NB4 (cell line): ENCODE results near the gene CNTNAP2.

Source experiments
- DNase-seq: peaks from one replicate; pipeline ENCODE4 v3.0.0; 2010; ENCODE audit warnings: low read depth
- H3K4me3 ChIP-seq: one replicate; pipeline ENCODE4 v1.5.1; 2011; ENCODE audit warnings: mild to moderate bottlenecking, low read depth, low read length, moderate library complexity
- MYC ChIP-seq: IDR thresholded peaks from 2 replicates; pipeline ENCODE4 v1.6.1; 2011; ENCODE audit warnings: low read depth, low read length
- POLR2A ChIP-seq: IDR thresholded peaks from 2 replicates; pipeline ENCODE4 v1.6.1; 2011; ENCODE audit warnings: mild to moderate bottlenecking; ENCODE audit not compliant: insufficient read length; ENCODE audit errors: extremely low read depth
- TF ChIP-seq, protein P1 (sequence below): IDR thresholded peaks from 2 replicates; pipeline ENCODE4 v1.6.1; 2011; ENCODE audit warnings: low read depth, low read length
- TF ChIP-seq, protein P2 (sequence below): IDR thresholded peaks from one replicate; pipeline ENCODE4 v1.5.1; 2012; ENCODE audit warnings: low read depth, low read length

Gene CNTNAP2

DNA sequence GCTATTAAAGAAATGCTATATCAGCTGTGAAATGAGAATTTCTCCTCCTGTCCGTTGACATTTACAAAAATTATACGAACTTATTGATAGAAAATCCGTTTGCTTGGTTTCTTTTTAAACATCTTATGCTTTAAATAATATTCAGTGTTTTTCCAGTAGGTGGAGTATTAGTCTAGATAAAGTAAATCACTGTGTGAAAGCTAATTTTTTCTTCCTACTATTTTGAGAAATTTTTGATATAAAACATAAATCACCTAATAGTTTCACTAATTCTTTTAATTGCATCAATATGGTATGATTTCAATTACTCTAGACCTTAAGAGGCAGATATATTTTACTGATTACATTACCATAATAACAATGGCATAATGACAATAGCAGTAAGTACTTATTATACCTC is 2138.7 kb downstream of the CNTNAP2 start:
- no peak for DNase-seq
- TF ChIP-seq, protein P1, sequence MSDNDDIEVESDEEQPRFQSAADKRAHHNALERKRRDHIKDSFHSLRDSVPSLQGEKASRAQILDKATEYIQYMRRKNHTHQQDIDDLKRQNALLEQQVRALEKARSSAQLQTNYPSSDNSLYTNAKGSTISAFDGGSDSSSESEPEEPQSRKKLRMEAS = no peak
- TF ChIP-seq POLR2A (no peak), MYC (no peak)
- TF ChIP-seq, protein P2, sequence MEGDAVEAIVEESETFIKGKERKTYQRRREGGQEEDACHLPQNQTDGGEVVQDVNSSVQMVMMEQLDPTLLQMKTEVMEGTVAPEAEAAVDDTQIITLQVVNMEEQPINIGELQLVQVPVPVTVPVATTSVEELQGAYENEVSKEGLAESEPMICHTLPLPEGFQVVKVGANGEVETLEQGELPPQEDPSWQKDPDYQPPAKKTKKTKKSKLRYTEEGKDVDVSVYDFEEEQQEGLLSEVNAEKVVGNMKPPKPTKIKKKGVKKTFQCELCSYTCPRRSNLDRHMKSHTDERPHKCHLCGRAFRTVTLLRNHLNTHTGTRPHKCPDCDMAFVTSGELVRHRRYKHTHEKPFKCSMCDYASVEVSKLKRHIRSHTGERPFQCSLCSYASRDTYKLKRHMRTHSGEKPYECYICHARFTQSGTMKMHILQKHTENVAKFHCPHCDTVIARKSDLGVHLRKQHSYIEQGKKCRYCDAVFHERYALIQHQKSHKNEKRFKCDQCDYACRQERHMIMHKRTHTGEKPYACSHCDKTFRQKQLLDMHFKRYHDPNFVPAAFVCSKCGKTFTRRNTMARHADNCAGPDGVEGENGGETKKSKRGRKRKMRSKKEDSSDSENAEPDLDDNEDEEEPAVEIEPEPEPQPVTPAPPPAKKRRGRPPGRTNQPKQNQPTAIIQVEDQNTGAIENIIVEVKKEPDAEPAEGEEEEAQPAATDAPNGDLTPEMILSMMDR = no peak
- no peak overlapping the region for H3K4me3 ChIP-seq

DNA sequence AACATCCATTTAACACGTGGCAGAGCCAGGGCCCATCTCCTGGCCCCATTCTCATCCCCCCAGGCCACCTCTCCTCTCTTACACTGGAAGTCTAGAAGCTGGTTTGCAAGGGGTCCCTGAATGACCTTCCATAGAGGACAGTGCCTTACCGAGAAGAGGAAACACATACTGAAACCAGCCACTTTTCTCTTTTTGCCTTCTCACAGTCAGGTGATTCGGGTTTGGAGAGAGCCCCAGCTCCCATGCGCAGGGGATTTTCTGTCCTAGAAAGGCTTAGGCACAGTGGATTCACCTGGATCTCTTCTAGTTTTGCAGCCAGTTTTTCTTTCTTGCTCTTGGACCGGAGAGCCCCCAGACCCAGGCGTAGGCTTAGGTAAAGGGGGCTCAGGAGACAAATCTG is 2139.8 kb downstream of the CNTNAP2 start:
- TF ChIP-seq, protein P2 = no peak
- TF ChIP-seq MYC (no peak), POLR2A (no peak)
- TF ChIP-seq, protein P1 = no peak
- H3K4me3 ChIP-seq = no peak overlapping the region
- DNase-seq = no peak

DNA sequence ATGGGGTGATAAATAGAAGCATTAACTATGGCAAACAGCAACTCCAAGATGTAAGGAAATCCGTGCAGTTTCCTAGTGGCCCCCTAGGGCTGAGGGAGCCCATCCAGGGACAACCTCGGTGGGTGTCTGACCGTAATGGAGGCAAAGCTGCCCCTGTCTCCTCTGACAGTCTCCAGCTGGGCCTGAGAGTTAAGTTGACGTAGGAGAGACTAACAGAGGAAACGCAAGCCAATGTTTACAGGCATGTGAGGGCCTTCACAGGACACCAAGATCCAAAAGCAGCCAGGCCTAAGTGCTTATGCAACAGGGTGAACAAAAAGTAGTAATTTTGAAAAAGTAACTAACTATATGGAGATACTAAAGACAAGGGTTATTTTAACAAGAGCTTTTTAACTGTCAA is 2144.0 kb downstream of the CNTNAP2 start:
- TF ChIP-seq MYC (no peak), POLR2A (no peak)
- TF ChIP-seq, protein P1 = no peak
- TF ChIP-seq, protein P2 = no peak
- DNase-seq = no peak
- H3K4me3 ChIP-seq = no peak overlapping the region

DNA sequence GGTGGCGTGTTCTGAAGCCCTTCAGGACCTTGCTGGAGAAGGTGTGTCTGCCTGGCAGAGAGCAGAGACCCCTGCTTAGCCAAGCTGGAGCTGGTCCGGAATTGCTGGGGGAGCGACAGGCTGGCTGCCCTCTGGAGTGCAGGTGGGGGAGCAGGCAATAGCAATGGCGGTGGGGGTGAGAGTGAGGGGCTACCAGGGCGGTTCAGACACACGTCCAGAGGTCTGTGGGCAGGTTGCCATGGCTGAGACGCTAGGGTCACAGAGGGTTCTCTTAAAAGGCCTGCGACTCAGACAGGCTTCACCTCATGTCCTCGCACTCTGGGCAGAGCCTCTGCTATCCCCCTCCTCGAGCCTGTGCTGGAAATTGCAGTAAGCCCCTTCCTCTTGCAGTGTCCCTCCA is 2144.9 kb downstream of the CNTNAP2 start:
- H3K4me3 ChIP-seq = no peak overlapping the region
- no peak for DNase-seq
- TF ChIP-seq POLR2A (no peak), MYC (no peak)
- TF ChIP-seq, protein P1 = no peak
- TF ChIP-seq, protein P2 = no peak

DNA sequence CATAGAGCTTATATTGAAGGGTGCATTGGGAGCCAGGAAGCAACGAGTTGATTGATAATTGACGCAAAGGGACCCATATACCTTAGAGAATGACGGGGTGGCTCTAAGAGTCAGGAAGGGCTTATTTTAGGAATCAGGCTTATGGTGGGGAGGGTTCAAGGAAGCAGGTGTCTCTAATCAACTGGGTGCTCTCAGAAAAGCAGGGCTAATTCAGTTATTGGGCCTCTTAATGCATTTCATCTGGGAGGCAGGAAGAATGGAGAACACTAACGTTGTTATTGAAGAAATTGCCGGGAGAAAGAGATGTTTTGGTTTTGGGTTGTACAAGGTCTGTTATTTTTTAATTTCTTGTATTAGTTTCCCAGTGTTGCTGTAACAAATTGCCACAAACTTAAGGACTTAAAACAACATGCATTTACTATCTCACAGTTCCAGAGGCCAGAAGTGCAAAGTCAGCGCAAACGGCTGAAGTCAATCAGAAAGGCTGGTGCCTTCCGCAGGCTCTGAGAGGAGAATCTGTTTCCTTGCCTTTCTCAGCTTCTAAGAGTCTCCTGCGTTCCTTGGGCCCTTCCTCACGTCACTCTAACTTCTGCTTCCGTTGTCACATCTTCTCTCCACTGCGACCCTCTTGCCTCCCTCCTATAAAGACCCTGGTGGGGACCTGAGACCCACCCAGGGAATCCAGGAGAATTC is 2145.5 kb downstream of the CNTNAP2 start:
- TF ChIP-seq, protein P2 = no peak
- TF ChIP-seq POLR2A (no peak), MYC (no peak)
- TF ChIP-seq, protein P1 = no peak
- no peak overlapping the region for H3K4me3 ChIP-seq
- DNase-seq = no peak
